GM12878 (cell line): Measurements from ENCODE around the gene NUDT16.

Experiments used
- MAX ChIP-seq: IDR thresholded peaks from 2 replicates; pipeline ENCODE4 v1.6.1; 2012; ENCODE audit warnings: low read depth, low read length, improper control_type of control experiment
- NBN ChIP-seq: fragments of 450-650 bp; IDR thresholded peaks from 2 replicates; pipeline ENCODE4 v1.6.1; 2016
- SKIL ChIP-seq: fragments of 450-650 bp; IDR thresholded peaks from 2 replicates; pipeline ENCODE4 v1.6.1; 2017; ENCODE audit warnings: mild to moderate bottlenecking, low read depth, inconsistent platforms; ENCODE audit not compliant: poor library complexity, severe bottlenecking
- USF2 ChIP-seq: IDR thresholded peaks from 2 replicates; pipeline ENCODE4 v1.6.1; 2011; ENCODE audit warnings: low read depth, low read length, improper control_type of control experiment, borderline replicate concordance

- TF ChIP-seq SKIL (no peak), NBN (no peak), USF2 (no peak), MAX (no peak)
Observed at GRCh38 chr3:131388490-131388799, 6.9 kb downstream of the NUDT16 start.
